RWPE1 (cell line): Measurements from ENCODE around the gene ADCYAP1R1.

Source experiments
- CTCF ChIA-PET: fragments of 350-600 bp; sonication (Branson Sonifier 250); formaldehyde crosslinking; extraction: SDS; loops from one replicate; lab custom pipeline; 2021; lab: Yijun Ruan, JAX
- POLR2A ChIA-PET: fragments of 400-600 bp; formaldehyde crosslinking; extraction: SDS; loops from one replicate; lab custom pipeline; 2020; ENCODE audit warnings: antibody characterized with exemption; ENCODE audit not compliant: low non-redundant PET; lab: Yijun Ruan, JAX
- DNase-seq: peaks from one replicate; pipeline ENCODE4 v3.0.0; 2012; ENCODE audit warnings: low spot score
- H3K27ac ChIP-seq: fragments of 450-650 bp; 2 replicates; pipeline ENCODE4 v1.5.1; 2017
- TF ChIP-seq, protein P1 (sequence below): fragments of 450-650 bp; conservative IDR thresholded peaks from 2 replicates; pipeline ENCODE4 v1.5.1; 2017; ENCODE audit warnings: low read depth, mild to moderate bottlenecking

Gene ADCYAP1R1

GRCh38 chr7:31051598-31052486, at the start of gene ADCYAP1R1:
Gene ADCYAP1R1, plus strand, starts transcription at chr7:31052308. Its CDS starts 10,957 bp downstream, at chr7:31063265.
- no peak for DNase-seq
- H3K27ac ChIP-seq = no peak within 1 kb of the TSS
- CTCF ChIA-PET = no interaction called here
- TF ChIP-seq, protein P1, sequence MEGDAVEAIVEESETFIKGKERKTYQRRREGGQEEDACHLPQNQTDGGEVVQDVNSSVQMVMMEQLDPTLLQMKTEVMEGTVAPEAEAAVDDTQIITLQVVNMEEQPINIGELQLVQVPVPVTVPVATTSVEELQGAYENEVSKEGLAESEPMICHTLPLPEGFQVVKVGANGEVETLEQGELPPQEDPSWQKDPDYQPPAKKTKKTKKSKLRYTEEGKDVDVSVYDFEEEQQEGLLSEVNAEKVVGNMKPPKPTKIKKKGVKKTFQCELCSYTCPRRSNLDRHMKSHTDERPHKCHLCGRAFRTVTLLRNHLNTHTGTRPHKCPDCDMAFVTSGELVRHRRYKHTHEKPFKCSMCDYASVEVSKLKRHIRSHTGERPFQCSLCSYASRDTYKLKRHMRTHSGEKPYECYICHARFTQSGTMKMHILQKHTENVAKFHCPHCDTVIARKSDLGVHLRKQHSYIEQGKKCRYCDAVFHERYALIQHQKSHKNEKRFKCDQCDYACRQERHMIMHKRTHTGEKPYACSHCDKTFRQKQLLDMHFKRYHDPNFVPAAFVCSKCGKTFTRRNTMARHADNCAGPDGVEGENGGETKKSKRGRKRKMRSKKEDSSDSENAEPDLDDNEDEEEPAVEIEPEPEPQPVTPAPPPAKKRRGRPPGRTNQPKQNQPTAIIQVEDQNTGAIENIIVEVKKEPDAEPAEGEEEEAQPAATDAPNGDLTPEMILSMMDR = no peak
- POLR2A ChIA-PET = no interaction called here

DNA sequence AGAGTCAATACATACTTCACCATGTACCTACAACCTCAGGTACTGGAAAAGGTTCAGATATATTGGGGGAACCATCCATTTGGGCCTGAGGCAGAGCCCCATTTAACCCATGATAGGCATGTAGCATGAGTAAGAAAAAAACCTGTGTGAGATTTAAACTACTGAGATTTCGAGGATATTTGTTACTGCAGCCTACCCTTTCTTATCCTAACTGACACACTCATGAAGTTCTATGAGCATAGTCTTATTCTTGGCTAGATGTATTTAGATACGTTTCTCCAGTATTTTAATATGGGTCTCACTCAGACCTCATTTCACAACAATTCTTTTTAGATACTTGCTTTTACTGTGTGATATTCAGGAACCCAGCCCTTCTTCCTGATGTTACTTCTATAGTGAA, 49.0 kb upstream of the ADCYAP1R1 start:
- H3K27ac ChIP-seq = no peak overlapping the region
- CTCF ChIA-PET = no interaction called here
- POLR2A ChIA-PET = no interaction called here
- DNase-seq = no peak
- TF ChIP-seq, protein P1 = no peak

- H3K27ac ChIP-seq = no peak overlapping the region
- DNase-seq = no peak
- TF ChIP-seq, protein P1 = no peak
- POLR2A ChIA-PET = no interaction called here
- CTCF ChIA-PET = no interaction called here
Observed at GRCh38 chr7:31003721-31004120, 48.4 kb upstream of the ADCYAP1R1 start.

DNA sequence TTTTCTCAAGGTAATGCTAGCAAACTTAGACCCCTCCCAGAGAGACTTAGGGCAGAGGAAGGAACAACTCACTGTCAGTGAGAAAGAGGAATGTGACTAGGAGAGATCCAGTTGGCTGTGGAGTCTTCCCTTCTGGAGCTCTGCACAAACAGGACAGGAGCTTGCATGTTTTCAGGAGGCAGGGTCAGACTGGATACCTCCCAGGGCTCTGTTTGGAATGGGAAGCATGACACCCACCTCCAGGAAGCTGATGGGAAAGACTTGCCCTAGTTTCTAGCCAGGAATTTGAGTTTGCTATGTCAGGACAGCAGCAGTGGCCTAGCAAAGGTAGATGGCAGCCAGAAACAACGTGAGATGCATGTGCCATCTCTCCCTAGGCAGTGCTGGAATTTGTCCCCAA, 47.7 kb upstream of the ADCYAP1R1 start:
- no peak overlapping the region for H3K27ac ChIP-seq
- TF ChIP-seq, protein P1 = no peak
- ChIA-PET POLR2A (interaction anchor here (0.6 kb wide), 1 partner anchor 1411 kb away, joined by 3 read pairs; no protein-coding TSS in a partner anchor), CTCF (no interaction called here)
- no peak for DNase-seq

DNA sequence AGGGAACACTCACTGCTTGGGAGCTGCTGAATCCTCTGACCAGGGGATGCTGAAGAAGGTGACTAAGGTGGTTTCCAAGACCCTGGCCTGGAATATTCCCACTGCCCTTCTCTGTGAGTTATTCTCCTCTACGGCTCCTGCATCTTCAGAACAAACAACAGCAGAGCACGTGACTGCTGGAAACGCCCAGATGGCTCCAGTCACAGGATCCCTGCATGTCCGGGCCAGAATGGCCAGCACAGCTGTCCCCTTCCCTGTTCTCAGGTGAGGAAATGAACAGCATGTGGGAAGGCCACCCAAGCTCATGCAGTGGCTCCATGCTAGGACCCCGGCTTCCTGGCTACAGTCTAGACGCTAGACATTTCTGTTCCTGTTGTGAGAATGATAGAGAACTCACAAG, 45.3 kb upstream of the ADCYAP1R1 start:
- no peak for DNase-seq
- ChIA-PET POLR2A (no interaction called here), CTCF (interaction anchor here (0.6 kb wide), 1 partner anchor 23 kb away, joined by 4 read pairs; no protein-coding TSS in a partner anchor)
- no peak overlapping the region for H3K27ac ChIP-seq
- TF ChIP-seq, protein P1 = no peak

DNA sequence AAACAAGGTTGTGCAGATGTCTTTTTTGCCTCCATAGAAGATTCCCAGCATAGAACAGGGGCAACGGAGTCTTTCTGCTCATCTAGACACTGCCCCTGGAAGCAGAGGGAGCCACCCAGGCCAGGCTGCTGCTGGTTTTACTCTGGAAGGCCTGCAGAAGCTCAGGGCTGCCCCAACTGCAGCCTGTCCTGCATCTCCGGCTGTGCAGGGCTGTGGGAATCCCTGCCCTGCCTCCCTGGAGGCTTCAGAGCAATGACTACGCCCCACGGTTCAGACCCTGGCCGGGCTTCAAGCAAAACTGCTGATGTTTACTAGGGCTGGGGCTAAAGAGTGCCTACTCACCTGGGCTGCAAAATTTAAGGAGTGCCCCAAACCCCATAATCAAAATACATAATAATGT, 44.5 kb upstream of the ADCYAP1R1 start:
- H3K27ac ChIP-seq = no peak overlapping the region
- POLR2A ChIA-PET = no interaction called here
- CTCF ChIA-PET = interaction anchor here (1.0 kb wide), 1 partner anchor 29 kb away, joined by 3 read pairs; no protein-coding TSS in a partner anchor
- no peak for DNase-seq
- TF ChIP-seq, protein P1 = no peak
